ENCODE data around the gene GRK5. TPM values are rescaled to one million over a fixed set of nuclear protein-coding genes. Genes with fewer than 3 reads are reported as not detected.

Gene GRK5
- 6.2 and 6.4 TPM in 2 replicates for total RNA-seq

GRCh38 chr10:119207366-119207666 is at the start of gene GRK5:
Gene GRK5, plus strand, starts transcription at chr10:119207571. Its CDS starts 347 bp downstream, at chr10:119207918.

GRCh38 chr10:119165171-119166117 is 41.9 kb upstream of the GRK5 start, which contains the start of gene SFXN4:
Gene SFXN4, minus strand, starts transcription at chr10:119165714. Its CDS starts 67 bp downstream, at chr10:119165647.

GRCh38 chr10:119178372-119179119 is 28.8 kb upstream of the GRK5 start, which contains the start of gene PRDX3:
Gene PRDX3, minus strand, starts transcription at chr10:119178812. Its CDS starts 22 bp downstream, at chr10:119178790.

Other genes with a start within 250 kb of the GRK5 start
- 0.99 and 4.0 TPM in 2 replicates for gene NANOS1, start 177.9 kb upstream of the GRK5 start, total RNA-seq
- gene EIF3A, start 126.8 kb upstream of the GRK5 start, total RNA-seq, result 78.3 and 92.5 TPM in 2 replicates
- 43.0 and 46.1 TPM in 2 replicates for gene DENND10, start 103.5 kb upstream of the GRK5 start, total RNA-seq
- gene SFXN4, start 41.9 kb upstream of the GRK5 start, total RNA-seq, result 26.2 and 26.7 TPM in 2 replicates
- 157 and 169 TPM in 2 replicates for gene PRDX3, start 28.8 kb upstream of the GRK5 start, total RNA-seq